Trophoblast cell (in vitro differentiated cells and primary cell): ENCODE results near the gene CTDSP2.

Experiments
- DNase-seq, 2 donors: peaks; one replicate each; pipeline ENCODE4 v3.0.0-alpha.2; 2016
- H2AFZ ChIP-seq: 2 replicates; pipeline ENCODE4 v1.6.1; 2013; ENCODE audit warnings: low read length, moderate library complexity, mild to moderate bottlenecking; ENCODE audit not compliant: insufficient read depth, poor library complexity
- H2AK5ac ChIP-seq: 2 replicates; pipeline ENCODE4 v1.6.1; 2013; ENCODE audit warnings: mild to moderate bottlenecking, low read length
- H2BK120ac ChIP-seq: 2 replicates; pipeline ENCODE4 v1.6.1; 2013; ENCODE audit warnings: low read length, mild to moderate bottlenecking, moderate library complexity; ENCODE audit not compliant: insufficient read depth, poor library complexity
- H2BK12ac ChIP-seq: 2 replicates; pipeline ENCODE4 v1.6.1; 2013; ENCODE audit warnings: mild to moderate bottlenecking, low read length, moderate library complexity
- H2BK5ac ChIP-seq: 2 replicates; pipeline ENCODE4 v1.6.1; 2013; ENCODE audit warnings: low read length, low read depth, moderate library complexity, mild to moderate bottlenecking; ENCODE audit not compliant: poor library complexity
- H3K14ac ChIP-seq: 2 replicates; pipeline ENCODE4 v1.6.1; 2013; ENCODE audit warnings: mild to moderate bottlenecking, low read length
- H3K18ac ChIP-seq: 2 replicates; pipeline ENCODE4 v1.6.1; 2013; ENCODE audit warnings: mild to moderate bottlenecking, low read length
- H3K23ac ChIP-seq: 2 replicates; pipeline ENCODE4 v1.6.1; 2013; ENCODE audit warnings: low read length
- H3K27ac ChIP-seq: 2 replicates; pipeline ENCODE4 v1.5.1; 2013; ENCODE audit warnings: low read depth, mild to moderate bottlenecking, inconsistent platforms, low read length, moderate library complexity
- H3K27me3 ChIP-seq: 2 replicates; pipeline ENCODE4 v1.6.1; 2013; ENCODE audit warnings: inconsistent platforms, mild to moderate bottlenecking, low read length, moderate library complexity; ENCODE audit not compliant: insufficient read depth
- H3K36me3 ChIP-seq, 2 experiments: 1 replicate in 1 of 2; 2 replicates in 1 of 2; pipeline ENCODE4 v1.6.1; 2013; ENCODE audit warnings: low read length in 2 of 2, mild to moderate bottlenecking in 2 of 2, moderate library complexity in 1 of 2; ENCODE audit not compliant: insufficient read depth in 2 of 2, control insufficient read depth in 1 of 2
- H3K4ac ChIP-seq: 2 replicates; pipeline ENCODE4 v1.6.1; 2013; ENCODE audit warnings: low read depth, mild to moderate bottlenecking, low read length, moderate library complexity
- H3K4me1 ChIP-seq, 2 experiments: 1 replicate in 1 of 2; 2 replicates in 1 of 2; pipeline ENCODE4 v1.6.1; 2013; ENCODE audit warnings: low read length in 2 of 2, mild to moderate bottlenecking in 2 of 2, moderate library complexity in 1 of 2; ENCODE audit not compliant: insufficient read depth in 2 of 2, control insufficient read depth in 1 of 2
- H3K4me2 ChIP-seq: 2 replicates; pipeline ENCODE4 v1.6.1; 2013; ENCODE audit warnings: inconsistent platforms, mild to moderate bottlenecking, low read length, moderate library complexity
- H3K4me3 ChIP-seq: 2 replicates; pipeline ENCODE4 v1.5.1; 2013; ENCODE audit warnings: mild to moderate bottlenecking, low read depth, low read length, inconsistent platforms
- H3K79me1 ChIP-seq: one replicate; pipeline ENCODE4 v1.6.1; 2013; ENCODE audit warnings: low read length
- H3K79me2 ChIP-seq: 2 replicates; pipeline ENCODE4 v1.6.1; 2013; ENCODE audit warnings: low read length, mild to moderate bottlenecking; ENCODE audit not compliant: control insufficient read depth, insufficient read depth, poor library complexity
- H3K9ac ChIP-seq: 2 replicates; pipeline ENCODE4 v1.6.1; 2013; ENCODE audit warnings: mild to moderate bottlenecking, low read length
- H3K9me3 ChIP-seq: 2 replicates; pipeline ENCODE4 v1.6.1; 2013; ENCODE audit warnings: low read depth, mild to moderate bottlenecking, control low read depth, inconsistent platforms, low read length; ENCODE audit not compliant: insufficient read depth
- H4K12ac ChIP-seq: 2 replicates; pipeline ENCODE4 v1.6.1; 2013; ENCODE audit warnings: low read depth, mild to moderate bottlenecking, low read length, moderate library complexity
- H4K8ac ChIP-seq: 2 replicates; pipeline ENCODE4 v1.6.1; 2013; ENCODE audit warnings: low read depth, mild to moderate bottlenecking, low read length, moderate library complexity
- H4K91ac ChIP-seq: one replicate; pipeline ENCODE4 v1.6.1; 2013; ENCODE audit warnings: low read depth, mild to moderate bottlenecking, low read length, moderate library complexity
- WGBS: extraction: QIAGEN DNeasy Blood & Tissue Kit; methylation state at CpG from one replicate; pipeline ENCODE4 v1.1.7; 2013; ENCODE audit warnings: missing lambda C conversion rate; ENCODE audit not compliant: insufficient read length, insufficient coverage; ENCODE audit errors: extremely low coverage; 5-methylcytosine and 5-hydroxymethylcytosine counted together

Gene CTDSP2

GRCh38 chr12:57893431-57894353, 47.2 kb upstream of the CTDSP2 start:
- H2BK120ac ChIP-seq = no peak overlapping the region
- H4K12ac ChIP-seq = no peak overlapping the region
- H4K91ac ChIP-seq = no peak overlapping the region
- no peak overlapping the region for H3K27ac ChIP-seq
- H3K4me1 ChIP-seq = peaks cover 3 to 14% of the 10 kb centered on the region in 2 experiments
- H3K9me3 ChIP-seq = no peaks in the 10 kb centered on the region
- no peak overlapping the region for H3K4ac ChIP-seq
- H3K27me3 ChIP-seq = peaks cover 16% of the 10 kb centered on the region
- no peak overlapping the region for H3K9ac ChIP-seq
- H3K23ac ChIP-seq = no peak overlapping the region
- H3K14ac ChIP-seq = no peak overlapping the region
- peak in 1 of 2 donors; percentile 14 for DNase-seq
- H3K79me1 ChIP-seq = no peaks in the 10 kb centered on the region
- H3K36me3 ChIP-seq = peaks cover 0 to 9% of the 10 kb centered on the region in 2 experiments
- no peak overlapping the region for H4K8ac ChIP-seq
- H3K79me2 ChIP-seq = no peaks in the 10 kb centered on the region
- no peak overlapping the region for H3K18ac ChIP-seq
- H3K4me2 ChIP-seq = no peak overlapping the region
- no peak overlapping the region for H3K4me3 ChIP-seq
- no peak overlapping the region for H2BK5ac ChIP-seq
- WGBS = no CpG with 5 or more reads among the region's 13 CpGs
- H2AK5ac ChIP-seq = no peak overlapping the region
- H2BK12ac ChIP-seq = no peak overlapping the region
- H2AFZ ChIP-seq = no peak overlapping the region

GRCh38 chr12:57892232-57892972, 45.9 kb upstream of the CTDSP2 start:
- no peak overlapping the region for H3K27ac ChIP-seq
- H2BK120ac ChIP-seq = no peak overlapping the region
- no peak overlapping the region for H4K12ac ChIP-seq
- no peaks in the 10 kb centered on the region for H3K9me3 ChIP-seq
- H2AK5ac ChIP-seq = no peak overlapping the region
- peaks cover 7 to 16% of the 10 kb centered on the region in 2 experiments for H3K4me1 ChIP-seq
- H2AFZ ChIP-seq = no peak overlapping the region
- no CpG with 5 or more reads among the region's 9 CpGs for WGBS
- no peak overlapping the region for H3K9ac ChIP-seq
- H3K4ac ChIP-seq = no peak overlapping the region
- no peak overlapping the region for H4K8ac ChIP-seq
- H3K79me2 ChIP-seq = no peaks in the 10 kb centered on the region
- peaks cover 0 to 9% of the 10 kb centered on the region in 2 experiments for H3K36me3 ChIP-seq
- peaks cover 16% of the 10 kb centered on the region for H3K27me3 ChIP-seq
- no peak overlapping the region for H3K23ac ChIP-seq
- H4K91ac ChIP-seq = no peak overlapping the region
- H3K18ac ChIP-seq = no peak overlapping the region
- H2BK12ac ChIP-seq = no peak overlapping the region
- no peak for DNase-seq
- no peak overlapping the region for H3K4me2 ChIP-seq
- no peak overlapping the region for H3K14ac ChIP-seq
- H2BK5ac ChIP-seq = no peak overlapping the region
- no peak overlapping the region for H3K4me3 ChIP-seq
- H3K79me1 ChIP-seq = no peaks in the 10 kb centered on the region

- peaks cover 0 to 9% of the 10 kb centered on the region in 2 experiments for H3K36me3 ChIP-seq
- no peak overlapping the region for H3K4ac ChIP-seq
- H3K9me3 ChIP-seq = no peaks in the 10 kb centered on the region
- no peak overlapping the region for H3K18ac ChIP-seq
- no CpG with 5 or more reads among the region's 6 CpGs for WGBS
- H3K4me3 ChIP-seq = no peak overlapping the region
- no peak overlapping the region for H4K91ac ChIP-seq
- no peak overlapping the region for H2AK5ac ChIP-seq
- H2BK120ac ChIP-seq = no peak overlapping the region
- H3K23ac ChIP-seq = no peak overlapping the region
- no peaks in the 10 kb centered on the region for H3K79me2 ChIP-seq
- H3K79me1 ChIP-seq = no peaks in the 10 kb centered on the region
- DNase-seq = no peak
- no peak overlapping the region for H3K27ac ChIP-seq
- H3K4me1 ChIP-seq = peaks cover 7 to 16% of the 10 kb centered on the region in 2 experiments
- no peak overlapping the region for H3K14ac ChIP-seq
- no peak overlapping the region for H2BK5ac ChIP-seq
- H3K4me2 ChIP-seq = no peak overlapping the region
- no peak overlapping the region for H3K9ac ChIP-seq
- no peak overlapping the region for H2BK12ac ChIP-seq
- H3K27me3 ChIP-seq = peaks cover 15% of the 10 kb centered on the region
- H4K12ac ChIP-seq = no peak overlapping the region
- no peak overlapping the region for H2AFZ ChIP-seq
- H4K8ac ChIP-seq = no peak overlapping the region
Observed at GRCh38 chr12:57891542-57892228, 45.2 kb upstream of the CTDSP2 start.
